ENCODE data around the gene CCDC171. TPM values are rescaled to one million over a fixed set of nuclear protein-coding genes. Genes with fewer than 3 reads are reported as not detected.

CCDC171 gene
- total and polyA plus RNA-seq, 3 donors from 2014 or later = 13.2 to 30.2 (median 21.4) TPM

DNA sequence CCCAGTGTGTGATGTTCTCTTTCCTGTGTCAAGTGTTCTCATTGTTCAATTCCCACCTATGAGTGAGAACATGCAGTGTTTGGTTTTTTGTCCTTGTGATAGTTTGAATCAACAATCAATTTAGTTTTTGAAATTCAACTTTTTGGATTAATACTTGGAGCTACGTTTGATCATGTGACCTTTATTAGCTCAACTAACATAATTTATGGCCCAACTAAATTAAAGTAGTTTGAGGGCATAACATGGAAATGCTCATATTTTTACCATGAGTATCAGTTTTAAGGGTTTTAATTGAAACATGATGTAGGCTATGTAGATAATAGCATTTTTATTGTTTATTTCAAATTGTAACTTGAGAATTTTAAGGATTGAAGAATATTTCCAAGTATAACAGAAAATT is 168.0 kb downstream of the CCDC171 start:
- Histone ChIP-seq H3K36me3 (ENCODE audit: low read depth, missing control alignments) (no peaks in the 10 kb centered on the region), H3K27ac (no peak overlapping the region), H3K4me1 (no peaks in the 10 kb centered on the region), H3K27me3 (no peaks in the 10 kb centered on the region), H3K9me3 (no peaks in the 10 kb centered on the region), H3K4me3 (no peak overlapping the region)
- 59 to 71% methylated on average over 1 of the region's 1 CpG for WGBS, 2 donors
- TF ChIP-seq POLR2A (IDR thresholded peaks at IDR 0.05) = no peak
- DNase-seq = no peak
- intact Hi-C loops (cut with DNase I; ENCODE audit: low total_unique reads) = no loop called here

DNA sequence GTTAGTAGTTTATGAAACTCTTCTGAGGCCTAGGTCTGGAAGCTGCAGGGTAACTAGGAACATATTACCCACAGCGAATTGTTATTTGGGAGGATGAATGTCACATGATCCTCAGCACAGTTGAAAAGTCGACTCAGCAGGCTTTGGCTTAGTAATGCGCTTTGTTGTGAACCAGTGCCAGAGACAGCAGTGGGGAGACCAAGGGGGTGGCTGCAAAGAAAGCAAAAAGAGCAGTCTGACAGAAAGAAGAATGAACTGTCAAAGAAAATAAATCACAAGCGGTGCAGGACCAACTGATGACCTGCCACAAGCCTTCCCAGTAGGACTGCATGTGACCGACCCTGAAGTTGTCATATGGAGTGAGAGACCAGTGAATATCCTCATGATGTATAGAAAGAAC is 170.0 kb downstream of the CCDC171 start:
- H3K36me3 ChIP-seq (ENCODE audit: low read depth, missing control alignments) = no peaks in the 10 kb centered on the region
- no peak for DNase-seq
- H3K27me3 ChIP-seq = no peaks in the 10 kb centered on the region
- no peaks in the 10 kb centered on the region for H3K4me1 ChIP-seq
- H3K9me3 ChIP-seq = no peaks in the 10 kb centered on the region
- intact Hi-C loops (cut with DNase I; ENCODE audit: low total_unique reads) = no loop called here
- no peak overlapping the region for H3K4me3 ChIP-seq
- WGBS, 2 donors = 64 to 71% methylated on average over 5 of the region's 5 CpGs
- TF ChIP-seq, protein P1, sequence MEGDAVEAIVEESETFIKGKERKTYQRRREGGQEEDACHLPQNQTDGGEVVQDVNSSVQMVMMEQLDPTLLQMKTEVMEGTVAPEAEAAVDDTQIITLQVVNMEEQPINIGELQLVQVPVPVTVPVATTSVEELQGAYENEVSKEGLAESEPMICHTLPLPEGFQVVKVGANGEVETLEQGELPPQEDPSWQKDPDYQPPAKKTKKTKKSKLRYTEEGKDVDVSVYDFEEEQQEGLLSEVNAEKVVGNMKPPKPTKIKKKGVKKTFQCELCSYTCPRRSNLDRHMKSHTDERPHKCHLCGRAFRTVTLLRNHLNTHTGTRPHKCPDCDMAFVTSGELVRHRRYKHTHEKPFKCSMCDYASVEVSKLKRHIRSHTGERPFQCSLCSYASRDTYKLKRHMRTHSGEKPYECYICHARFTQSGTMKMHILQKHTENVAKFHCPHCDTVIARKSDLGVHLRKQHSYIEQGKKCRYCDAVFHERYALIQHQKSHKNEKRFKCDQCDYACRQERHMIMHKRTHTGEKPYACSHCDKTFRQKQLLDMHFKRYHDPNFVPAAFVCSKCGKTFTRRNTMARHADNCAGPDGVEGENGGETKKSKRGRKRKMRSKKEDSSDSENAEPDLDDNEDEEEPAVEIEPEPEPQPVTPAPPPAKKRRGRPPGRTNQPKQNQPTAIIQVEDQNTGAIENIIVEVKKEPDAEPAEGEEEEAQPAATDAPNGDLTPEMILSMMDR (IDR thresholded peaks at IDR 0.05) = no peak
- no peak for TF ChIP-seq POLR2A (IDR thresholded peaks at IDR 0.05)
- H3K27ac ChIP-seq = no peak overlapping the region

DNA sequence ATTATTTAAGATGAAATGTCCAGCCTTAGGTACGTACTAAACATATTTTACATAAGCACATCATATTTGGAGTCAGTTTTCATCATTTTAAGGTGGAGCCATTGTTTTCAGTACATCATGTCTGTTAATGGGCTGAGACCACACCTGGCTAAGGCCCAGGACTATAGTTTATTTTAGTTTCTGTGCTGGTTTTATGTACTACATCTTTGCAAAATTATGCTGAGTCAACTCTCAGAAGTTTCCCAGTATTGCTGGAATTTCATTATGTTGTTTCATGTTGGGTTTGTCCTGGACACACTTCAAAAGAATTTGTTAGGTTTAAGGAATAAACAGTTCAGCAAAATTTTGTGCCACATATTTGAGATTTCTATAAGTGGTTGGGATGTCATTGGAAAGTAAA is 171.2 kb downstream of the CCDC171 start:
- H3K27me3 ChIP-seq = no peaks in the 10 kb centered on the region
- no peaks in the 10 kb centered on the region for H3K9me3 ChIP-seq
- no peak overlapping the region for H3K4me3 ChIP-seq
- TF ChIP-seq, protein P1 (IDR thresholded peaks at IDR 0.05) = no peak
- no peak for TF ChIP-seq POLR2A (IDR thresholded peaks at IDR 0.05)
- WGBS, 2 donors = 83 to 84% methylated on average over 1 of the region's 1 CpG
- no peak overlapping the region for H3K27ac ChIP-seq
- no peaks in the 10 kb centered on the region for H3K36me3 ChIP-seq (ENCODE audit: low read depth, missing control alignments)
- H3K4me1 ChIP-seq = no peaks in the 10 kb centered on the region
- intact Hi-C loops (cut with DNase I; ENCODE audit: low total_unique reads) = no loop called here
- no peak for DNase-seq

DNA sequence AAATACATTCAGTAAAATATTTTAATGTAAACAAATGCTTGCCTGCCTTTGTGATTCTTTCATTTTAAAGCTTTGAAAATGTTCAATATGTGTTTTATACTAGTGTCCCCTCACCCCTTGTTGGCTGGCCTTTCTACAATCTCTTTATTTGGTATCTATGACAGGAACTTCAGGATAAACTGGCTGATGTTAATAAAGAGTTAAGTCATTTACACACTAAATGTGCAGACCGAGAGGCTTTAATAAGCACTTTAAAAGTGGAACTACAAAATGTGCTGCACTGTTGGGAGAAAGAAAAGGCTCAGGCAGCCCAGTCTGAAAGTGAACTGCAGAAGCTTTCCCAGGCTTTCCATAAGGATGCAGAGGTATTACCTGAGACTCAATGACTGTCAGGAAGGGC is 171.8 kb downstream of the CCDC171 start:
- Histone ChIP-seq H3K36me3 (ENCODE audit: low read depth, missing control alignments) (no peaks in the 10 kb centered on the region), H3K9me3 (no peaks in the 10 kb centered on the region), H3K27me3 (no peaks in the 10 kb centered on the region), H3K27ac (no peak overlapping the region), H3K4me3 (no peak overlapping the region), H3K4me1 (no peaks in the 10 kb centered on the region)
- no peak for DNase-seq
- 31 to 50% methylated on average over 1 of the region's 1 CpG for WGBS, 2 donors
- no peak for TF ChIP-seq POLR2A (IDR thresholded peaks at IDR 0.05)
- TF ChIP-seq, protein P1 (IDR thresholded peaks at IDR 0.05) = no peak
- intact Hi-C loops (cut with DNase I; ENCODE audit: low total_unique reads) = no loop called here

DNA sequence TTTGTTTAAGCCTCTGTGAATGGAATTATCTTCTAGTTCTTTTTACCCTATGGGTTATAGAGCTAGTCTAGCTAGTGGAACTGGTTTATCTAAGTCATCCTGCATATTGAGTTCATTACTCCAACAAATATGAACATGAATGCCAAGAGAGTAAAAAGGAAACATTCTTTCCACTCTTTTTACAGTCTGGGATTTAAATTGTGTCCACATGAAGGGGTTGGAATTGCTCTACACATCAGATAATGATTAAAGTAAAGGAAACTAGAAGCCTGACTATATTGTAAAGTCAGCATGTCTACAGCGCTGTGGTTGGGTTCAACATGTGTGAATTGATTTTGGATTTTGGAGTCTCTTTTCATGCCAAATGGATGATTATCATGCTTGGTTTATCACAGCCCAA is 173.1 kb downstream of the CCDC171 start:
- Histone ChIP-seq H3K36me3 (ENCODE audit: low read depth, missing control alignments) (no peaks in the 10 kb centered on the region), H3K4me1 (no peaks in the 10 kb centered on the region), H3K27ac (no peak overlapping the region), H3K27me3 (no peaks in the 10 kb centered on the region), H3K9me3 (no peaks in the 10 kb centered on the region), H3K4me3 (no peak overlapping the region)
- TF ChIP-seq POLR2A (IDR thresholded peaks at IDR 0.05) = no peak
- TF ChIP-seq, protein P1 (IDR thresholded peaks at IDR 0.05) = no peak
- intact Hi-C loops (cut with DNase I; ENCODE audit: low total_unique reads) = no loop called here
- DNase-seq = no peak
- 94 to 100% methylated on average over 1 of the region's 1 CpG for WGBS, 2 donors
